Measurements from ENCODE around the gene ANKRD6.

Gene ANKRD6

DNA sequence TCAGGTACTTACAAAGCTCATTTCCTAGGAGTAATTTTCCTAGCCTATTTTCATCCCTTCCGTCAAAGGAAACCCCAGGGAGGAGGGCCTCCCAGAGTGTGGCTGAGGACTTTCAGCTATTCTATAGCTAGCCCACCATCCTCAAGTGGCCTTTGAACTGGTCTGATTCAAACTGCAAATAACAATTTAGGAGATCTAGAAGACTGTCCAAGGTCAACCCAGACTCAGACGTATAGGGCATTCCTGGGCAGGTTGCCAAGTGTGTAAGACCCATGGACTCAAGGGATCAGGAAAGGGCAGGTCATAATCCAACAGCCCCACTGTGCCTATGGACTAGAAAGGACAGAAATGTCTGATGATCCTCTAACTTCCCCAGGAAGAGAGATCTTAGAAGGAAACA is 18.7 kb upstream of the ANKRD6 start:
- DNase-seq, result no peak

DNA sequence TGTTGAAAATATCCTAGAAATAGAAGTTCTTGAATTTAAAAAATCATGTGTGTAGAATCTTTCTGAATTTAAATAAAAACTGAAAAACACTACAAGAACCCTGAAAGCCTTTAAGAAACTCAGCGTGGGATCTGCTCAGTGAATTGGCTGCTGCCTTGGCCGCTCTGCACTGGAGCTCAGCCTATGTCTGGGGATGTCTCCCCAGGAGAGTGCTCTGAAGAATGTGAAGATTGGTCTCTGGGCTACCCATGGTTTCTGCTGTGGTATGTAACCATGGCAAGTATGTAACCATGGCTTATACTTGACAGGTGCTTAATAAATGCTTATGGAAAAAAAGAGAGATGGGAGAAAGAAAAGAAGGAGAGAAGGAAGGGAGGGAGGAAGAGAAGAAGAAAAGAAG is 17.8 kb upstream of the ANKRD6 start:
- no peak for DNase-seq

DNA sequence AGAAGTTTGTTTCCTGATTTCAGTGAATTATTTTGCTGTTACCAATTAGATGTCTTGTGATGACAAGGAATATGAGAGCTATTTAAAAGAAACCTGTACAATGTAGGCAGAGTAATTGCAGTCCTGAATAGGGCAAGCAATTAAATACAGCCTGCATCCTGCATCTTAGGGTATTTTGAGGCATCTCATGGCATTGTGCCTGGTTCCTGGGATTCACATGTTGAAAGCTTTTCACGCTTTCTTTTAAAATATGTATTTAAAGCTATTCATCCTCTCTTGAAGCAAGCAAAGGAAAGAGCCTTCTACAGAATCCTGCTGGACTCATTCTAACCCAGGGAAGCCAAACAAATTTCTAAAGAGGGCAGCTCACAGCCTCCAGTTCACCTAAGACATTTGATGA is 16.2 kb upstream of the ANKRD6 start:
- no peak for DNase-seq

DNA sequence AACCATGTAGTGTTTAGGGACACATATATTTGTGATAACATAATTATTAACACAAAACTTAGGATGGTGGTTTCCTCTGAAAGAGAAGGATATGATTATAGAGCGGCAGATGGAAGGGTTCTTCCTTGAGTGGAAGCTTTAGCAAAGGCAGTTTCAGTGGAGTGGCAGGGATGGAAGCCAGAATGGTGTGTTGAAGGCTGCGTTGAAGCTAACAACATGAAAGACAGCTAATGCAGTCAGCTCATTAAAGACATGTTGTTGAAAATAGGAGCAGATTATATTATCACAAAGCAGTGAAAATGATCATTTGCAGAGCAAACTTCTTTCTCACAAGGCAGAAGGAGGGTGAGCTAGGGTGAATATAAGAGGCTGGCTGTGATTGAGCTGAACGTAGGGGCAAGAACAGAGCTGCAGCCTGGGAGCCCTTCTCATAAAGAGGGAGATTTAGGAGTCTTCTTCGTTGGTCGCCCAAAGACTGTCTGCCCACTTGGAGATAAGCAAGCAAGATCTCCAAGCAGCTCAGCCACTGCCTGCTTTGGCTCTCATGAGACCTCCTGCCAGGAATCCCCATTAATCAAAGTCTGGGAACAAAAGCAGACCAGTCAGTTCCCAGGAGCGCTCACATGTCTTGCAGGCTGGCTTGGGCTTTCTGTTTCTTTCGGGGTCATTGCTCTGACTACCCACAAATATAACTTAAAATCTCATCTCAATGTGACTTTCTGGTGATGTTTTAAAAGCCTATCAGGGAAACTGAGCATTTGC is 2.6 kb upstream of the ANKRD6 start:
- DNase-seq, result no peak

DNA sequence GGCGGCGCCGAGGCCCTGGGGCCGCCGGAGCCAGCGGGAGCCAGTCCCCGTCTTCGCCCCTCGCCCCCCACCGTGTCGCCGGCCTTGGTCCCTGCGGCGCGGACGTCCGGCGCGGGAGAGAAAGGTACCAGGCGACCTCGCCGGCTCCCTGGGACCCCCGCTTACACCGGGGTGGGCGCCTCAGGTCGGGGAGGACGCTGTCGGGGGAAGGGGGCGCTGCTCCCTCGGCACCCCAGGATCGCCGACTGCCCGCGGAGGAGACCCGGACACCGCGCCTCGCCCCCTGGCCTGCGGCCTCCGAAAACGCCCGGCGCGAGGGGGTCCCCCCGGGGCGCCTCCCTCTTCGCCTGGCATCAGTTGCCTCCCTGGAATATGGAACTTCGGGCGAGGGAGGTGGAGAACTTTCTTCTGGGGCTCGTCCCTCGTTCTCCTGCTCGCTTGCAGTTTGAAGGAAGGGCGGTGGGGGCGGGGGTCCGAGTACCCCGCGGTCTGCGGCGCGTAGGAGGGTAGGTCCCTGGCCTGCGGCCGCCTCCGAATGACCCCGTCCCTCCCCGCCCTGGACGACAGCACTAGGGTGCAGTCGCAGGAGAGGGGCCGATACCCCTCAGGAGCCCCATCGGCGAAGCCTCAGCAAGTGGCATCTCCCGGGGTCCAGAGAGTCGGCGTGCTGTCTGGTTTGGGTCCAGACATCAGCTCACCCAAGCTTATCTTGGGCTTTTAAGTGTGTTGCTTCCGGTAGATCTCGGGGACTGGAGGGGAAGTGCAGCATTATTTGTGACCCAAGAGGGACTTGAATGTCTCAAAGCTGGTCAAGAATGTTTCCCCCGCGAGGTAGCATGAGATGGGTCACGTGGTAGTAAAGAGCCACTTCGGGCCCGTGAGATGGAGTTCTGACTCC is 549 bp downstream of the ANKRD6 start:
- no peak for DNase-seq

DNA sequence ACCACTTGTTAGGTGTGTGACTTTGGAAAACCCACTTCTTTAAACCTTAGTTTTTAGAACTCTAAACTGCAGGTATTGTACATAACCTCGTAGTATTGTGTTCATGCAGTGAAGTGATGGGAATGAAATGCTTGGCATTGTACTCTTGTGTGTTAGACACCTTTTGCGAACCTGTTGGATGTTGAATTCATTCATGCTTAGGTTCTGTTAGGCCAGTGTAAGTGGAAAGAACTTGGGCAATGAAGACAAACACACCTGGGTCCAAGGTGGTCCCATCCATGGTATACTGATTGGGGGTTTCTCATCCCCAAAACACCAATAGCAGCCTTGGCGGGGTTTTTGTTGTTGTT is 1.2 kb downstream of the ANKRD6 start:
- DNase-seq, result no peak

DNA sequence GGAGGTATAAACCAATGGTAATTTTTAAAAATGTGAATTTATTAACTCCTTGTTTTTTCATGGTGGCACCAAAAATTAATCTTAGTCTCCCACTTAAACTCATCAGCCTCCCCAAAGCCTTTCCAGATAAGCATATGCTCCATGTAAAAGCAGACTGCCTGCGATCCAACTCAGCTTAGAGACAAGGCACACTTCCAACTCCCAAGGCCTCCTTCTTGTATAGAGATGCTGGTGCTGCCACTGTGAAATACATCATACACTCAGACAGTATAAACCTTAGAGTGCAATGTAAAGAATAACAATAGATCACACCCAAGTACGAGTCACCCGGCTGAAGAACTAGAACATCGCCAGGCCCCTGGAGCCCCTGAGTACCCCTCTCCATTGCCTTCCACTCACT is 2.0 kb downstream of the ANKRD6 start:
- no peak for DNase-seq

DNA sequence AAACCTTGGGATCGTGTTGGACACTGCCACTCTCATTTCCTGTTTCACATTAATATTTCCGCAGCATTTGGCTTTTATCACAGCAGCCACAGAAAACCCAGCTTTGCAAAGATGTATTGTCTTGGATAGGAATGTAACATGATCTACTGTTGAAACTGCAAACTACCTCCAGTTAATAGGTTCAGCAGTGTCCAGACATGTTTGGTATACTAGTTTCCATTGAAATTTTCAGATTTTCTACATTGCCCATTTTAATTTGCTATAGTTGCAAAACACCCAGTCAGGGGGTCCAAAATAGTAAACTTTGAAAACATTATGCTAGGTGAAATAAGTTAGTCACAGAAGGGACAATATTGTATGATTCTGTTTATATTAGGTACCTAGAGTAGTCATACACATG is 3.3 kb downstream of the ANKRD6 start:
- no peak for DNase-seq

DNA sequence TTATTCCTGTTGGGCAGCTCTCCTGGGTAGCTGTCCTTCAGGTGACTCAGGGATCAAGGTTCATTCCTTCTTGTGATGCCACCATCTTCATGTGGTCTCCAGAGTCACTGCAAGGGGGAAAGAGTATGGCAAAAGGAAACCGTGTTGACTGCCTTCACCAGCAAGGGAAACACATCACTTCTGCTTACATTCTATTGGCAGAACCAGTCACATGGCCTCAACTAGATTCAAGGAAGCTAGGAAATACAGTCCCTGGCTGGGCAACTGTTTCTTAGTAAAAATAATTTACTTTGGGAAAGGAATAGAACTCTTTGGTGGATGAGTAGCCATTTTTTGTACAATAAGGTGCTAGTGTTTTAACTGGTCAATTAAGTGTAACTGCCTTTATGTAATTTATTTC is 5.3 kb downstream of the ANKRD6 start:
- DNase-seq, result no peak

DNA sequence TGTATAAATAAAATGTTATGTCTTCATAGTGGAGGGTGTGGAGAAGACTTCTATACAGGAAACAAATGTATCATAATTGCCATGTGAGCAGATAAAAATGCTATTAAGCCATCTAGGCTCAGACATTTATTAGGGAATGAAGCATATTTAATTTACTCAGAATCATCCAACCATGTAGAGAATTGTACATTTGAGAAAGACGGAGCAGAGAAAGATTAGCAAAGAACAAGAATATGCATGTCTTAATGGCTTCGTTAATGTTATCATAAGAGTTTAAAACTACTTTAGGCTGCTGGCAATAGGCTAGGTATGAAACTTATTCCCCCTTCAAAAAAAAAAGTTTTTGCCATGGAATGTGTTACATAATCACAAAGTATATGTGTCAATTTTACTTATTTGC is 6.1 kb downstream of the ANKRD6 start:
- no peak for DNase-seq

DNA sequence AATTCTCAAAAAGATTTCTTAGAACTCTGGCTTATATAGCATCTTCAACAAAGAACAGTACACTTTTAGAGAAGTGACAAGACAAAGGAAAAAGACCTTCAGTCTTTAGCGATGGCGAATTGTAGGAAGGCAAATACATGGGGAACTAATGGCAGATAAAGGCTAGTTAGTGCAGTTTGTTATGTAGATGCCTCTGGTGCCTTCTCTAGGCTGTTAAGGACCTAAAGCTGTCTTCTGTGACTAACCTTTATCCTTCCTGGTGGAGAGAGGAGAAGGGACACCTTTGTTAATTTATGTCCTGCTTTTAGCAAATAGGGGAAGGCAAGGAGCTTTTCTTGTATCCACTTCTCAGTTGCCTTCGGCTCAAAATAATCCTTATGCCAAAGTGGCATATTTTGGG is 7.2 kb downstream of the ANKRD6 start:
- DNase-seq, result no peak

DNA sequence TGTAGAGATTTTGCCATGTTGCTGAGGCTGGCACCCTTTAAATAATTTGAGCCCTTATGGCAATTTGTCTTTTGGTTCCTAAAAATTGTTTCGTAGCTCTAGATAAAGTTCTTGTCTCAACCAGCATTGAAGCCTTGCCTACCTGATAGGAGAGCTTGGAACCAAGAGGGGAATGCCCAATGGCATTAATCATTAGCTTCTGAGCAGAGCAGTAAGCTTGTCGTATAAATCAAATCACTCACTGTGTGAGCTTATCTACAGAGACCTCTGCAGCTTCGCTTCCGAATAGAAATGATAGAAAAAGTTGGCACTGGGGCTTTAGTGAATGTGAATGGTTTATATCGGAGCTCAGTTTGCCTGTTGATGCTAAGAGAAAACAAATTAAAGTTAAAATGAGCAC is 10.7 kb downstream of the ANKRD6 start:
- no peak for DNase-seq

DNA sequence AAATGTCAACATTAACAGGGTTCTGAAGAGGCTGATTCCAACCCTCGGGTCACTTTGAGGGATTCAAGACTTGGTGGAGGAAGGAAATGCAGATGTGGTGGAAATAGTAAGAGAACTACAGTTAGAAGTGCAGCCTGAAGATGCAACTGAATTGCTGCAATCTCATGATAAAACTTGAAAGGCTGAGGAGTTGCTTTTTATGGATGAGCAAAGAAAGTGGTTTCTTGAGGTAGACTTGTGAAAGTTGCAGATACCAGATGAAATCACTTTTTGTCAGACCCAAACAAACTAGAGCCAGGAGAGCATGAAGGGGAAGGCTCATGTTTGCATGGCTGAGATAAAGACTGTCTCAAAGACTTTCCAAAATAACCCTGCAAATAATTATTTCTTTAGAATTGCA is 16.2 kb downstream of the ANKRD6 start:
- DNase-seq, result no peak

DNA sequence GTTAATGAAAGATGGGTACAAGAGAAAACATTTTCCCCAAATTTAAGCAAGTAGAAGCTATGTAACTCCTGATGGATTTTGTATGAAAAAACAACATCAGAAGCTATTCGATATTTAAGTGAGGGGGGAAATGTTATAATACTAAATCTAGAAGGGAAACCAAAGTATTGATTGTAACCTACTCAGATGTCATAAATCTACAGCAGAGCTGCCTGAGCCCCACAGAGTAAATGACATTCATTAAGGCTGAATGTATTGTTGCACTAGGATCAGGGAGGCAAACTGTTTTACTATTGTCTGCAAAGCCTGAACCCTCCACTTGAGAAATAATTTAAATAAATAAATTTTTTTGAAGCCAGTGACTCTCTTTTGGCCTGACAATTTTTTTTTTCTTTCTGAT is 19.3 kb downstream of the ANKRD6 start:
- DNase-seq, result no peak

DNA sequence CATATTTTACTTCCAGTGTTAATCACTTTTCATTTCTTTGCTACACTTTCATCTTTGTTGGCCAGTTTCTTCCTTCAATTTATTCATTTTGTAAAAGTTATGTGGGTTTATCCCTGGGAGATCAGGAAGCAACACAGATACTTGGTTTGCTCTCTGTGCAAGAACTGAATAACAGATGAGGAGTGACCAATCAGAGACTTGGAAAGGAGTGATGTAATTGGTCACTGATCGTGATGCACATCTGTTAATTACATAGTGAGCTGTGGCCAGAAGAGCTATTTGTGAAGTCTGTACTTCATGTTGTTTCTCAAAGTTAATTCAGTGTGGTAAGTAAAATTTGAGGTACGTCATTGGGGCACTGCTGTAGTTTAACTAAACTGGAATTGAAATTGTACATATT is 21.3 kb downstream of the ANKRD6 start:
- DNase-seq, result no peak

DNA sequence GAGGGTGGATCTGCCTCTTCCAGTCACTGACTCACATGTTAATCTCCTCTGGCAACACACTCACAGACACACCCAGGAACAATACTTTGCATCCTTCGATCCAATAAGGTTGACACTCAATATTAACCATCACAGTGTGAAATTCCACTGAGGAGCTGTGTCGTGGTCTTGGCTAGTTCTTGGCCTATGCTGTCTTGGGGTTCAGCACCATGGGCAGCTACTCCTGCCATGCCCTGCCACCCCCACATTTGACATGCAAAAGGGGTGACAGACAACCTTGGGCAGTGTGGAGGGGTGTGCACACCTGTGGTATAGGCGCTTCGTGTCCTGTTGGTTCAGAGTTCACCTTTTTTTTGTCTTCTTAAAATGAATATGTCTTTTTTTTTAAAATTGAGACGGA is 25.8 kb downstream of the ANKRD6 start:
- DNase-seq, result no peak

DNA sequence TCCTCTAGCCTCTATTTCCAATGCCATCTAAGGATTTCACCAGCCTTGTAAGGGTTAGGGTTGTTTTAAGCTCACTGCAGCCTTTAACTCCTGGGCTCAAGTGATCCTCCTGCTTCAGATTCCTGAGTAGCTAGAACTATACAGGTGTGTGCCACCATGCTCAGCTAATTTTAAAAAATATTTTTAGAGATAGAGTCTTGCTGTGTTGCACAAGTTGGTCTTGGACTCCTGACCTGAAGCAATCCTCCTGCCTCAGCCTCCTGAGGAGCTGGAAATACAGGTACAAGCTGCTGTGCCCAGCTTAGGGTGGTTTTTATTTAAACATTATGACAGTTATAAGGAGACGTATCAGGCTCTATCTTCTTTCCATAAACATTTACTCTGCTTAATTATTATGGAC is 26.5 kb downstream of the ANKRD6 start:
- DNase-seq, result no peak

DNA sequence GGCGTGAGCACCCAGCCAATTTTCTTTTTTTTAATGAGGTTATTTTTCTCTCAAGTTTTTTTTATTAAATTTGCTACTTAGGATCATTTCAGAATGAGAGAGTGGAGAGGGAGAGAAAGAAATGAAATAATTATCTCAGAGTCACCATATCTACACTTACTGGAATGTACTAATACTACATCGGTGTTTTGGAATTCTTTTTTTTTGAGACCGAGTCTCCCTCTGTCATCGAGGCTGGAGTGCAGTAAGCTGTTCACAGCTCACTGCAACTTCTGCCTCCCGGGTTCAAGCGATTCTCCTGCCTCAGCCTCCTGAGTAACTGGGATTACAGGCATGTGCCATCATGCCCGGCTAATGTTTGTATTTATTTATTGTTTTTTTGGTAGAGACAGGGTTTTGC is 27.8 kb downstream of the ANKRD6 start:
- DNase-seq, result no peak

DNA sequence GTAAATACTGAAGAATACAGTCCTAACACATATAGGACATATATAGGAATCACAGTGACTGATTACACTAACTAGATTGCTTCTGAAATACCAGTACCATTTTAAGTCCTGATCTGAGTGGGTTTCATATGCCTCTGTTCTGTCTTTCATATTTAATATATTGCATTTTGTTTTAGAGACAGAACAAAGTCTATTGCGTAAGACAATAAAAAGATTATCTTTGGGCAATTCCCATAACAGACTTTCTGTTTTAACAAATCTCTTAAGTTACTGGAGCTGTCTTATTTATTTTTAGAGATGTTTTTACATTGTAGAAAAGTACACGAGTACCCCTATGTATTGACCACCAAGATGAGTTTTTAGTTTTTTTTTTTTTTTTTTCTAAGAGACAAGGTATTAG is 29.6 kb downstream of the ANKRD6 start:
- DNase-seq, result no peak

DNA sequence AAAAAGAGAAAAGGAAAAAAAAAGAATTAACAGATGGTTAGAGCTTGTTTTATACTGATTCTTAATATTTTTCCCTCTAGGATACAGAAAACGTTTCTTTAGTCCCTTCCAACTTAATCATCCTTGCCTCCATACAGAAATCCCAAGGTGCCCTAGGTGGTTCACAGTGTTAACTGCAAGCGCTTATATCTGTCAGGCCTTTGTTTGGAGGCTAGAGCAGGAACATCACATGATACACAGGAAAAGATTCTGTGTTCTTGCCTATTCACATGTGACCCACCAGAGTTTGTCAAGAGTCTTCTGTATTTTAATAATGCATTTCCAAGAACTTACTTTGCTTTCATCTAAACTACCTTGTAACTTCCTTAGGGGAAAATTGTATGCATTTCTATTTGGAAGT is 31.3 kb downstream of the ANKRD6 start:
- no peak for DNase-seq

DNA sequence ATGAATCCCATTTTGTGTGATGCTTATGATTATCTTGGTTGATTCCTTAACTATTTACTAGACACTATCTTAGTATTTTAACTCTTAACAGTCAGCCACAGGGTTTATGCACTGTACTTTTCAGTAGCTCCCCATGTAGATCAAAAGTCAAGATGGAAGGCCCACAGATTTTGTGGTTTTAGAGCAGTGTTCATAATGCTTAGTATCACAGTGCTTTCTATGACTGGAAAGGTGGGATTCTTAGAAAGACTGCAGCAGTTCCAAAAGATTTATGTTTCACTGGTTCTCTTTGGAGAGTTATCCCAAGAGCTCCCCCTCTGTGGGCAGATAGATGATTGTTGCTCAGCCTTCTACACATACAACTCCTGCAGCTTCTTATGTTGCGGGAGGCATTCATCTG is 34.5 kb downstream of the ANKRD6 start:
- no peak for DNase-seq

DNA sequence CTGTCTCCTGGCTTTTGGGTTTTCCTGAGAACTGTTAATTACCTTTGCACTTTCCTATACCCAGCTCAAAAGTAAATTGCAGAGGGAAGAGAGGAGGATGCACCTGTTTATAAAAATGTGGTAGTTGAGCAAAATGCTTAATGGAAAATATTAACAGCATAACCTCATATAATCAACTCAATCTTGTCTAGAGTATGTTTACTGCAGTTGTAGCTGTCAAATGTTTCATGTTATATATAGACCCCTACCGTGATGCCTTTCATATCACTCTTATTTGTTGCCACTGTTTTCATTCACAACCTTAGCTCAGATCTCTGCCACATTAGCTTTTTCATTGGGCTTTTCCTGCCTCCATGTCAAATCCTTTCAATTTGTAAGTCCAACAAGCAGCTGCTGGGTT is 36.0 kb downstream of the ANKRD6 start:
- no peak for DNase-seq

DNA sequence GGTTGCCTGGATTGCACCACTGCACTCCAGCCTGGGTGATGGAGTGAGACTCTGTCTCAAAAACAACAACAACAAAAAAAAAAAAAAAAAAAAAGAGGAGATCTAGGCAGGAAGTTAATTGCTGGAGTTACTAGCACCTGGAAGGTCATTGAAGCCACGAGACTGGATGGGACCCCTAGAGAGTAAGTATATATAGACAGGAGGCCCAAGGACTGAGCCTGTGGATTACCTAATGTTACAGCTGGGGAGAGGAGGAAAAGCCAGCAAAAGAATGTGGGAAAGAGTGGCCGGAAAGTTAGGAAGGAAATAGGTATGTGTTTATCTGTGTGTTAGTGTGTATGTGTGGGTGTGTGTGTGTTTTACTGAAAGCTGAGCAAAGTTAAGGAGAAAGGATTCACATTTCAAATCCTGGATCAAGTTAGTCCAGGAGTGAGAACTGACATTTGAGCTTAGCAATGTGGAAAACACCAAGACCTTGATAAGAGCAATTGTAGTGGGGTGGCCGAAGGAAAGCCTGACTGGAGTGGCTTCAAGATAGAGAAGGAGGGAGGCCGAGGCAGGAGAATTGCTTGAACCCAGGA is 38.4 kb downstream of the ANKRD6 start:
- no peak for DNase-seq

DNA sequence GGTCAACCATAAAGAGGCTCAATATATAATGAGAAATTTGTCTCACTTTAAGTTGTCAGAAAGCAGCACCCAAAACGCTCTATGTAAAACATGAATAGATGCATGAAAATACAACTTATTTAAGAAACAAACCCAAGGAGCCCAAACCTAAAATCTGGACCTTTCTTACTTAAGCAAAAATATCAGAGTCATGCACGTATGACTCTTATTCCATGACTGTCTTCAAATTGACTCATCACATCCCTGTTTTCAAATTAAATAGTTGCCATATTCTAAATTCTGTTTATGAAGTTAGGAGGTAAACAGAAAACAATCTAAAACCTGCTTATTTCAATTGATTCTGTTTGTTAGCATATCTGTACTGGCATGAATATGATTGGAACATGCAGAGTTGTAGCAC is 42.1 kb downstream of the ANKRD6 start:
- DNase-seq, result no peak

All from GDM1 (cell line).